CD4-positive, alpha-beta T cell treated with Interleukin-17A for 4 hours (primary cell): ENCODE measurements around the gene DBX1.
A peak's percentile ranks its signal among the peaks of the same experiment; 100 is the strongest.

Experiments used
- DNase-seq: peaks from one replicate; pipeline ENCODE4 v3.0.0-alpha.2; 2020; ENCODE audit warnings: mixed read lengths

DBX1 gene

DNA sequence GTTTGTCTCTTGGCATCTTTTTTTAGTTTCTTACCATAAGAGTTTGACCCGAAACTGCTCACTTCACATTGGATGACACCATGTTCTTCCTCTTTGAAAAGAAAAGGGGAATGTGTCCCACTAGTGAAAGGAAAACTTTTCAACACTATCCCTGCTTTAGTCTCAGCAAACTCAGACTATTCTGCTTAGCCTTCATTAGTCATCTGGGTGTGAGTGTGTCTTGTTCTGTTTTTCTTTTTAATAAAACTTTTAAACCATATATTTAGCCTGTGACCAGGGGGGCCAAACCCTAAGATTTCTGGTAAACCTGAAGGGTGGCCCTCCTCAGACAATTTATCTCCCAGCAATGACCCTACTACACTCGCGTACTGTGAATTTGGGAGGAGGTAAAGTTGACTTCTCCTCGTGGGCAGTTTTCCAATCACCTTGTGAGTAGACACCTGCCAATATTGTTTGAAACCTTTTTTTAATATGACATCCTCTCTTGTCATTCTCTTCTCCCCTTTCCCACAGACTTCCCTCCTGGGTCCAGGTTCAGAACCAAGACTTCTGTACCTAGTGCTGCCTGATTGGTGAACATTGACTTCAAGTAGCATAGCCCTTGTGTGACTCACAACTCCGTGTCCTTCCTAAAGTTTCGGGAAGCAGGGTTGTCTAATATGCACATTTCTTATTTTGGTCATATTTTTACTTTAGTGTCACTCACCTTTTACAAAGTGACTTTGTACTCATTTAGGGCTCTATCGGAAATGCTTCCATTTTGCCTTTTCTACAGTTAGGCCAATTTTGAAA is 39.9 kb downstream of the DBX1 start:
- DNase-seq: no peak

- no peak for DNase-seq
These were observed 41.0 kb downstream of the DBX1 start for GRCh38 chr11:20119315-20119714.

- no peak for DNase-seq
These were observed 42.1 kb downstream of the DBX1 start for GRCh38 chr11:20118209-20118608.

GRCh38 chr11:20117291-20117690 is 43.0 kb downstream of the DBX1 start:
- DNase-seq: no peak

- no peak for DNase-seq
These were observed 43.5 kb downstream of the DBX1 start for GRCh38 chr11:20116825-20117224.

- DNase-seq: no peak
These were observed 45.7 kb downstream of the DBX1 start for GRCh38 chr11:20114588-20114987.

DNA sequence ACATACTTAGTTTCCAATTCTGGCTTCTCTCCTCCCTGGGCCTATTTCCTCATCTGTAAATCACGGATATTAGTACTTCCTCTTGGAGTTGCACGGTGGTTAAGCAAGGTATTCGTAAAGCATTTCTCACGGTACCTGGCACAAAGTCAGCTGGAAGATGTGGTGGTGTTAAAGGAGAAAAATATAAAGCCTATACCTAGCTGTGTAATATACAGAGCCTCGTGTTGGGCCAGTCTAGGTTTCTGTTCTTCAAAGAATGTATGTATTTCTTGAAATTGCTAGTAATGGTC is 47.2 kb downstream of the DBX1 start:
- DNase-seq: no peak

GRCh38 chr11:20112291-20113148 is 47.8 kb downstream of the DBX1 start:
- DNase-seq: no peak

DNA sequence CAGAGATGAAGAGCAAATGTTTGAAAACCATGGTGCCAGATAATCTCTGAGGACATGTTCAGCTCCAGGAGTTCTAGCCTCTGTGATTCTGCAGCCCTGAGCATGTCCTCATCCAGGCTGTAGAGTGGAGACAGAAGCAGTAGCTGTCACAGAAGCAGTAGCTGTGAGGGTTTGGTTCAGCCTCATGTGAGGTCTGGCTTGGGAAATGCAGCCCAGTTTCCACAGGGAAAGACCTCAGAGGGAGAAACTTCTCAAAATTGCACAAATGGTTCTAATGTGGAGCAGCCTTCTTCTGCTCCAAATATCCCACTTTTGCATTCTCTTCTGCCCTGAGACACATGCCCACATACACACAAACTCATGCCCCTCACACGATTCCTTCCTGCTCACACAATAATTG is 48.4 kb downstream of the DBX1 start:
- DNase-seq: no peak

DNA sequence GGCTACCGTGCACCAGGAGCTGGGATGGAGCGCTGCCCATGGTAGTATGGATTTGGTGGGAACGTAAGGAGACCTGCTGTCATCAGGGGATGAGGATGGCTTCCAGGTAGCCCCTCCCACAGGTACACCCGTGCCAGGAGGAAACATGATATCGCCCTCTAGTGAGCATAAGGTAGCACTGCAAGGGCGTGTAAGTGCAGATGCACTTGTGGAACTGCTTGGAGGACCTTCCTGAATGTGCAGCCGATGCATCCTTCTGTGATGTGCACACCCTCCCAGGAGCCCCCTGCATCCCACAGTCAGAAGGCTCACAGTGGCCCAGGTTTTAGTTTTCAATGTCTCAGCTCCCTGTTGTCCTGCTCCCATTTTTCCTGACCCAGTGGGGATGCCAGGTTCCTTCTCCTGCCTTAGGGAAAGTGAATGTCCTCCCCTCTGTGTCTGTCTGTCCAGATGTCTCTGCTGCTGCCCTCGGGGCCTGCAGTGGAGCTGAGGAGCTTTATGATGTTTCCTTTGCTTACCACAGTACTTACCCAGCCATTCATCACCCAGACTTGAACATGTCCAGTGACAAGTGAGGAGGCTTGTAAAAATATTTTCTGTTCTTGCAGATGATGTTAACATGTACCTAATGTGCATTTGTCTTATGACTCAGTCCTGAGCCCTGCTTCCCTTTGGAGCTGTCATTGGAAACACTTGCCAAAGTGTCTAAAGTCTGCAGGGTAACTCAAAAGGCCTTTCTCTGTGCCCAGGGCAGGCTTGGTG is 49.2 kb downstream of the DBX1 start:
- peak; percentile 40 for DNase-seq

DNA sequence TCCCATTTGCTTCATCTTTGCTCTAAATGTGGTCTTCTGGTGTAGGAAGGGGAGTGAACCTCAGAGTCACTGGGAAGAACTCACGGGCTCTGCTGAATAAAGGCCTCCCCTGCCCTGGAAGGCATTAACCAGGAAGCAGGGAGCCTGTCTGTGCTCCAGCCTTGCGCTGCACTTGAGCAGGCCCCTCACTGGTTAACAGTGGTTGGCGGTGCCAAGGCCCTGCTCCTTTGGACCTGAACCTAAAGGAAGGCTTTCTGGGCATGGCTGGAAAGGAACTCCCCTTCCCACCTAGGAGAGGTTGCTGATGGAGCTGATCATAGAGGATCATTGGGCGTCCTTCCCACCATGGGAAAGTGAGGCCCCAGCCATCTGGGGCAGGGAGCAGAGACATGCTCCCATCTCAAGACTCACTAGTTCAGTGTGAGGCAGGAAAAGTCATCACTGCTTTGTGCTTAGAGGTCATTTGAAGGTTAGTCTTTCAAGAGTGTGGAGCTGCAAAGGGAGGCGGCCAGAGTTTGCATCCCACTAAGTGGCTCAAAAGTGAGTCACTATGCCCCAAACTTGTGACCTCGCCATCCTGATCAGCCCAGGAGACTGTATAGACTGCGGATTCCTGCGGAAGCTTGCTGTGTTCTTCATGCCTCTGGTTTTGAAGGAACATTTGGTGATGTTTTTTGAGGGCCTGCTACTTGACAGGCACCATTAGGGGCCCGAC is 50.4 kb downstream of the DBX1 start:
- no peak for DNase-seq
